Nucleus accumbens (tissue), 56 donors: Measurements from ENCODE around the gene CASTOR2.
"Not testable (repeated sequence)": the region's sequence is repeated elsewhere in the genome, so short reads cannot be mapped to it uniquely, and the experiment has no call there.

Experiments
- DNase-seq, 56 donors: peaks; one replicate each; lab custom pipeline; 2025; lab: John Stamatoyannopoulos, UW

Gene CASTOR2

GRCh38 chr7:74964511-74965119 is at the start of gene CASTOR2:
TSS of gene CASTOR2 (plus strand) at chr7:74964705. CDS start at chr7:74964986, 281 bp downstream.
- peak in 53 of 56 donors; percentile 2 to 88 (median 57) for DNase-seq

- DNase-seq = not testable (repeated sequence)
Measured at GRCh38 chr7:74922321-74922890, 42.1 kb upstream of the CASTOR2 start.

GRCh38 chr7:74923644-74924043 is 40.9 kb upstream of the CASTOR2 start:
- DNase-seq = not testable (repeated sequence)

GRCh38 chr7:74926968-74927367 is 37.5 kb upstream of the CASTOR2 start:
- DNase-seq = not testable (repeated sequence)

- not testable (repeated sequence) for DNase-seq
Measured at GRCh38 chr7:74931563-74932328, 32.8 kb upstream of the CASTOR2 start.

GRCh38 chr7:74939429-74939828 is 25.1 kb upstream of the CASTOR2 start:
- DNase-seq = not testable (repeated sequence)

GRCh38 chr7:74941302-74942069 is 23.0 kb upstream of the CASTOR2 start:
- not testable (repeated sequence) for DNase-seq

- not testable (repeated sequence) for DNase-seq
Measured at GRCh38 chr7:74943923-74944322, 20.6 kb upstream of the CASTOR2 start.

GRCh38 chr7:74947741-74948140 is 16.8 kb upstream of the CASTOR2 start:
- not testable (repeated sequence) for DNase-seq

- DNase-seq = not testable (repeated sequence)
Measured at GRCh38 chr7:74953774-74954173, 10.7 kb upstream of the CASTOR2 start.

GRCh38 chr7:74958328-74958727 is 6.2 kb upstream of the CASTOR2 start:
- DNase-seq = not testable (repeated sequence)

- not testable (repeated sequence) for DNase-seq
Measured at GRCh38 chr7:74963704-74964510, 598 bp upstream of the CASTOR2 start.

- DNase-seq = not testable (repeated sequence)
Measured at GRCh38 chr7:74966208-74966854, 1.8 kb downstream of the CASTOR2 start.

GRCh38 chr7:74966909-74967308 is 2.4 kb downstream of the CASTOR2 start:
- not testable (repeated sequence) for DNase-seq

GRCh38 chr7:74971431-74971830 is 6.9 kb downstream of the CASTOR2 start:
- DNase-seq = not testable (repeated sequence)

GRCh38 chr7:74972377-74972776 is 7.9 kb downstream of the CASTOR2 start:
- DNase-seq = not testable (repeated sequence)

GRCh38 chr7:74975959-74976358 is 11.5 kb downstream of the CASTOR2 start:
- not testable (repeated sequence) for DNase-seq

GRCh38 chr7:74977523-74977922 is 13.0 kb downstream of the CASTOR2 start:
- not testable (repeated sequence) for DNase-seq

GRCh38 chr7:74988436-74988835 is 23.9 kb downstream of the CASTOR2 start:
- not testable (repeated sequence) for DNase-seq
